CD4-positive, alpha-beta T cell treated with Interleukin-12 subunit alpha and Interleukin-12 subunit beta, for 1 hour (primary cell): ENCODE data around the gene ESPL1.
A peak's percentile ranks its signal among the peaks of the same experiment; 100 is the strongest.

Source experiments
- DNase-seq: peaks from one replicate; pipeline ENCODE4 v3.0.0-alpha.2; 2020

Gene ESPL1

GRCh38 chr12:53231921-53232645, 36.0 kb upstream of the ESPL1 start, which contains the start of gene RARG:
TSS of gene RARG (minus strand) at chr12:53232209. CDS start at chr12:53227545, 4,664 bp downstream.
- DNase-seq = peak; percentile 77

- DNase-seq = peak; percentile 61
Measured at GRCh38 chr12:53232646-53233461, 35.2 kb upstream of the ESPL1 start.

- DNase-seq = no peak
Measured at GRCh38 chr12:53233671-53234121, 34.4 kb upstream of the ESPL1 start.

- DNase-seq = no peak
Measured at GRCh38 chr12:53234271-53234914, 33.7 kb upstream of the ESPL1 start.

GRCh38 chr12:53235164-53235563, 32.9 kb upstream of the ESPL1 start:
- DNase-seq = no peak

- DNase-seq = no peak
Measured at GRCh38 chr12:53235742-53236442, 32.2 kb upstream of the ESPL1 start.

GRCh38 chr12:53236443-53237111, 31.5 kb upstream of the ESPL1 start:
- DNase-seq = peak; percentile 80

GRCh38 chr12:53239643-53240258, 28.3 kb upstream of the ESPL1 start:
- DNase-seq = no peak

GRCh38 chr12:53241623-53242412, 26.3 kb upstream of the ESPL1 start:
- no peak for DNase-seq

GRCh38 chr12:53244337-53244736, 23.8 kb upstream of the ESPL1 start:
- DNase-seq = no peak

- DNase-seq = no peak
Measured at GRCh38 chr12:53245286-53245685, 22.8 kb upstream of the ESPL1 start.

- peak; percentile 73 for DNase-seq
Measured at GRCh38 chr12:53251477-53252348, 16.4 kb upstream of the ESPL1 start.

GRCh38 chr12:53252349-53252916, 15.7 kb upstream of the ESPL1 start:
- DNase-seq = no peak

- no peak for DNase-seq
Measured at GRCh38 chr12:53253298-53253697, 14.8 kb upstream of the ESPL1 start.

- no peak for DNase-seq
Measured at GRCh38 chr12:53254816-53255545, 13.1 kb upstream of the ESPL1 start.

GRCh38 chr12:53255996-53256395, 12.1 kb upstream of the ESPL1 start:
- DNase-seq = no peak

GRCh38 chr12:53258541-53259539, 9.3 kb upstream of the ESPL1 start:
- DNase-seq = no peak

GRCh38 chr12:53259891-53260290, 8.2 kb upstream of the ESPL1 start:
- no peak for DNase-seq
